DMS53 treated with DMSO at 0.1 percent for 48 hours (cell line): ENCODE measurements around the gene LYPD6B.

Source experiments
- DNase-seq: peaks from one replicate; lab custom pipeline; 2025; ENCODE audit not compliant: unreplicated experiment; lab: John Stamatoyannopoulos, UW

LYPD6B gene

DNA sequence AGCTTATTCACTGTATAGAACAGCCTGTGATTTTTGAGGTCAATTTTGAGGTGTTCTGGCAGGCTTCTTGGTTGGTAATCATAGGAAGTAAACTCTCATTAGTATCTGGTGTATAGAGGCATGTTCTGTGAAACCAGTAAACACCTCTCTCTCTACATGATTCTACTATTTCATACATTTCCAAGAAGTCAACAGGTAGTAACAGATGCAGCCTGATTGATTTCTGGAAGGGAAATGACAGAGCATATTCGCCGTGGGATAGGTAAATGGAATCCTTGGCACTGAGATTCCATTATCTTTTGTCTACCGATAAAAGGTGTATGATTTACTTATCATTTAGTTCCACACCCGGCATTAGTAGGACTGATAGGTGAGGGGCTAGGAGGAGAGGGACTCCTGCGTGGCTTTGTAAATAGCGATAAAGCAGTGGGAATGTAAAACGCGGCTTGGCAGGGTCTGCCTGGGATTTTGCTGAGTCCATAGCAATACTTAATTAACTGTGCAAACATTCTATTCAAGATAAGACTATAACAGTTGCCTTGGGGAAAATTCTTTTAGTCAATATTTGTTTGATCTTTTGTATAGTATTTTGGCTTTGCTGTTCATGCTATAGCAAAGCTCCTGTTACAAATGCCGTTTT, 32.3 kb downstream of the LYPD6B start:
- DNase-seq, result no peak

DNA sequence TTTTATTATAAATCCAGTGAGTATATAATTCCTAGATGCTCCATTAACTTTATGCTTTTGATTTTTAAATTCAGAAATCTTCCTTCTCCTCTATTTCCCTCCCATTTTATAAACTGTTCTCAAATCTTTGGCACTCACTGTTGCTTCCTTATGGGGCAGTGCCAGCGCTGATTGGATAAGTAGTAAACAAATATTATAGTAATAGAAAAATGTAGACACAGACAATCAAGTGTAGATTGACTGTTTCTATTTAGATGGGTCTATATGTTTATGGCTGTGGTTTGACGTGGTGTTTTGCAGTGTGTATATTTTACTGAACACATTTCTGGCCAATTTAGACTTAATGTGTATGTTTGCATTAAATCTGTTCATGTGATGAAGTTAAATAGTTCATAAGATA, 36.6 kb downstream of the LYPD6B start:
- no peak for DNase-seq

DNA sequence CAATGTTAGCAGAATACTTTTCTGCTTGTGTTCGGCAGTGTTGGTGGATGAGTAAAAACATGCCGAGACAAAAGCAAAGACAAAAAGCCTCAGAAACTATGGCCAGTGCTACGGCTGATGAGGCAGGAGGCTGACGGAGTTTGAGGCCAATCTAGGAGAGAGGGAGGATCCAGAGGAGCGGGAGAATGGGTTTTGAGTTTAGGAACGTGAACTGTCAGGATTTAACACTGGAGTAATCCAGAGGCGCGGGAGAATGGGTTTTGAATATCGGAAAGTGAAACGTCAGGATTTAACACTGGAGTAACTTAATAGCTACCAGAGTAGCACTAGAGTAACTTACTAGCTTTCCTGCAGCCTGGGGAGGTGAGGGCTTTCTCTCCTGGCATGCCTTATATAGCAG, 37.4 kb downstream of the LYPD6B start:
- DNase-seq, result no peak

DNA sequence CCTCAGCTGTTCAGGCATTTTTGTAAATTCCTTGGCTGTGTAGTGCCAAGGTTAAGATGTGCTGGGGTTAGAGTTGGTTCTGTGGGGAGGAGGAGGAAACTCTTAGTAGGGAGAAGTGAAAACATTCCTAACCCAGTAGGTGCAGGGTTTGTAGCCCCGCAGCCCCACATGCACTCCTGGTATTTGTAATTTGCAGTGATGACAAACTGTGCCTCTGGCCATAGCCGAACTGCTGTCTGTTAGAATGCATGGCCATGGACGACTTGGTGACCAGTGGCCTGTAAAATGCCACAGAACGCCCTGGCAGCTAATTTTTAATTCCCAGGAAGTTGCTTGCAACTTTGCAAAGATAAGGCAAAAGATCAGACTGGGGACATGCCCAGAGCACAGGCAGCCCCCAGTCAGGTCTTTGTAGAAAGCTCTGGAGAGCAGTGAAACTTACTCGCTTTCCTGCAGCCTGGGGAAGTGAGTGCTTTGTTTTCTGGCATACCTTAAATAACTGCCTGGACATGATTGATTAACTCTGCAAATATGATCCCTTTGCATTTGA, 38.4 kb downstream of the LYPD6B start:
- DNase-seq, result no peak

DNA sequence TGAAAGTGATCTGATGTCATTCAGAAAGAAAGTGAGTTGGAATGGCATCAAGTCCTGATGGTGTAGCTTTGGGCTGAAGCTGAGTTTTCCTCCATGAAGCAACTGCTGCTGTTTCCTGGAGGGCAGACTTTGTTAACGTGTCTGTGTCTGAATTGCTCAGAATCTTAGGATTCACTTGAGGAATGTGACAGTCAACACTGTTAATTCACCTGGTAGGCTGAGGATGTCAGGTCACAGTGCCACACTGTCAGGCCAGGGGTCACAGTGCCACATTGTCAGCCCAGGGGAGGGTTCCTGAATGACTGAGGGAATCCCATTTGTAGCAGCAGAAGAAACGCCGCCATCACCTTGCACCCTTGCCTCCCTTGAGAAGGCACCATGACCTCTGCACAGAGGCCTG, 39.4 kb downstream of the LYPD6B start:
- DNase-seq, result no peak

DNA sequence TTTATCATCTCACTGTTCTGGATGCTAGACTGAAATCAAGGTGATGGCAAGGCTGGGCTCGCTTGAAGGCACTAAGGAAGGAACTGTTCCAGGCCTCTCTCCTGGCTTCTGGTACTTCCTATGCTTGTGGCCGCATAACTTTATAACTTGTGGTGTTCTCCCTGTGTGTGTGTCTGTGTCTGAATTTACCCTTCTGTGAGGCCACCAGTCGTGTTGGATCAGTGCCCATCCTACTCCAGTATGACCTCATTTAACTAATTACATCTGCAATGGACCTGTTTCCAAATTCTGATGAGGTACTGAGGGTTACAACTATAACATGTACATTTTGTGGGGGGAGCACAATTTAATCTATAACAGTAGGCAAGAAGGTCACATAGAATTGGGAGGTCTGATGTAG, 41.6 kb downstream of the LYPD6B start:
- DNase-seq, result no peak

DNA sequence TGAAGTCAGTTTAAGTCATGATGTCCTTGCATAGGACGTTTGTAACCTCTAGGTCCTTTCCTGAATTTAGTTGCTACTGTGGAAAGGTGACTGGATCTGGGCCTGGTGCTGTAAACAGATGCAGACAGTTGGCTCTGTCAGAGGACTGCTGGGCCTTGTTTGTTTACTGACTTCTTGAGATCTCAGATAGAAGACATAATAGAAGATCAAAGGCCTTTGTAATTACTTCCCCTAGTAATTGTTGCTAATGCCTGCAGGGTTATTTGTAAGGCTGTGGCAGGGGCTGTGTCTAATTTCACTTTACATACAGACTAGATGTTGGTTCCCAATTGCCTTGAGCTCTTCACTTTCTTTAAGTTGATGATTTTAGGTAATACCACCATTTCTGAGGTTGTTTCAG, 42.5 kb downstream of the LYPD6B start:
- DNase-seq, result no peak

DNA sequence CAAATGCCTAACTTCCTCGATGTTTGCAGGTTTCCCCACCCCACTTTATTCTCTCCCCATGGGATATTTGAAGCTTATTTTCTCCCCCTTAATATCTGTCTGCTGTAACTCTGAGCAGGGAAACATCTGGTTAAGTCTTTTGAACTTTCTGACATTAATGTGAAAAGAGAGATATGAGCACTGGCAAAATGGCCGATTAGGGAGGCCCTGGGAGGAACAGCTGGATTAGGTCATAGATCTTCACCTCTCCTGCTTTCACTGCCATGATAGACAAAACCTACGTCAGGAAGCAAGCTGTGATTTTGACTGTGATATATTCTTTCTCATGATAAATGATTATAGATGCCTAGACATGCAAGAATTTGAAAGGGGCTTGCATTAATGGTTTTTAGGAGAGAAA, 43.6 kb downstream of the LYPD6B start:
- DNase-seq, result no peak

DNA sequence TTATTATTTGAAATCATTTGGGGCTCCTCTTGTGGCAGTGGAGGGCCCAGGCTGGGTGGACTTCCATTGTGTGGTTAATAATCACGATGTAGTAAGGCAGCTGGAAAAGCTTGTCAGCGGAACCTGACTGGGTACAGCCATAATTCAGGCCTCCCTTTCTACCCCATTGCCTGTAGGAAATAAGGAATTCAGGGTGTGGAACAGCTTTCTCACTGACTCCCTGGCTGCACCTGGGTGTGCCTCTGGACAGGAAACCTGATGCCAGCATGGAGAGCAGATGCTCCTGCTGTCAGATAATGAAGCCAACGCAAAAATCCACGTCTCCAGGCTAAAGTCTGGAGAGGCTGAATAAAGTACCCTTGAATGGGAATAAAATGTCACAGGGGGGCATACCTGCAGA, 44.2 kb downstream of the LYPD6B start:
- no peak for DNase-seq

DNA sequence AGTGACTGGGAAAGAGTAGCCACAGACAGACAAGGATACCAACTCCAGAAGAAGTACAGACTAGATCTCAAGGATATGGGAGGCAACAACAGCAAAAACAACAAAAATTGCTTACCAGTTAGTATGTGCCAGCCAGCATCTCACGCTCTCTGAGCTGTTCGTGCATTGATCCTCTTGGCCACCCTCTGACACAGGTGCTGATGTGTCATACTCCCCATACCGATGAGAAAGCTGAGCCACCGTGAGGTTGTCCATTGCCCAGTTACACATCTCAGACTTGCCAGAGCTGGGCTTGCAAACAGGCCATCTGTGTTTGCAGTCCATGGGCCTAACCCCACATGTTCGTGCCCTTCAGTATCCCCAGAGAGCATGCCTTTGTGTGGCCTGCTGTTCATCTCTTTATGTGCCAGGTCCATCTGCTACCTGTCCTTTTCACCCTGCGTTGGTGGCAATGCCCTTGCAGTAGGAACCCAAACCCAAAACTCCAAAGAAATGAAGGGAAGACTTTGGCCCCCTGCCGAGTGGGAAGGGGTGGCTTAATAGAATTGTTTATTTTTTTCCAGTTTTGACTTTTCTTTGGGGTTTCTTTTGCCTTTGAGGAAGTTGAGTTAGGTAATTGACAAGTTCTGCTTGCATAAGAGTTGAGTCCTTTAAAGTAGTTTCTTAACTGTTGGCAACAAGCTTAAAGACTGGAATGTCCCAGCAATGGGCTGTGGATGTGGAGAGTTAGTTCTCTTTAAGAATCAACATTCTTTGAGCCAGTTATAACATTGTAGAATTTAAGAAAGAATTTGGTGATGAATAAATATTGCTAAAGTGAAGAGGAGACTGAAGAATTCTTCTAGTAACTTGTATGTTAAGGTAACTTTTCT, 46.7 kb downstream of the LYPD6B start:
- no peak for DNase-seq

DNA sequence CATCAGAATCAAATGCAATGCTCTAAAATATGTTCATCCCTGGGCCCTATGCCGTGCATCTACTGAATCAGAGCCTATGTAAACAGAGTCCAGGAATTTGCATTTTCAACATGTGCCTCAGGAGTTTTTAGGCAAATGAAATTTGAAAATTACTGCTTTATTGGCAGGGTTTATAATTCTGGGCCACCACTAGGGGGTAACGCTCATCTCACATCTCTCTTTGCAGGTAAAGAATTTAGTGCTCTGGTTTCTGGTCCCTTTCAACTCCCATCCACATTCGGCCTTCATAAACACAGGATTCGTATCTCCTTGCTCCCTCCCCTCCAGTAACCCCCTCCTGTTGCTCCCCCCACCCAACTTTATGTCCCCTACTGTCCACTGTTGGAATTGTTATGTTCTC, 49.3 kb downstream of the LYPD6B start:
- DNase-seq, result no peak

DNA sequence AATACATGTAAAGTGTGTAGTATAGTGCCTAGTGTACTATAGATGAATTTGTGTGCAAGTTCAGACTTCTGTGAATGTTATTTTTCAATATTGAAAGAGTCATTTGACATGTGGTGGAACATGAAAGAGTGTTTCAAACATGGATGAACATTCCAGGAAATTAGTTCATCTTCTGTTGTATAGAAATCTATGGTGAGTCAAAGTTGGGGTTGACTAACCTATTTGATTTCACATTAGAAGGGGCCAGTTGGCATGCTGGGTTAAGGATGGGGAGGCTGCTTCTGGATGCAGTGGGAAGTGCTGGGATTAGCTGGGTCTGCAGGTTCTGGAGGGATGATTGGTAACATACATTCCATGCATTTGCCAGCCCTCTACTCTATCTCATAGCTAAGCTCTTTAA, 50.6 kb downstream of the LYPD6B start:
- DNase-seq, result no peak

DNA sequence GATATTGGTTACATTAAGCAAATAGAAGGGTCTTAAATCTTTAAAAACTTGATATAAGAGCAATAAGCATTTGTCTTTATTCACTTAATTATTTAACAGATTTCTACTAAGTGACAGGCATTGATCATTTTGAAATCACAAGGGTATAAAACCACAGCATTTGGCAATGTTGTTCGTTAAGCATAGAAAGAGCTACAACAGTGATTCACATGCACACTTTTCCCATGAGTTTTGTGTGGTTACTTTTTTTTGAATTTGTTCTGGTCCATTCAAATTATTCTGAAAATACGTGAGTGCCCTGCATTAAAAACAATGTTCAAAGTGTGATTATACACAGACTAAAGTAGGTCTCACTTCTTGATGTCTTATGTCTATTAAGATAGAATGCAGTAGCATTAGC, 52.2 kb downstream of the LYPD6B start:
- DNase-seq, result no peak

DNA sequence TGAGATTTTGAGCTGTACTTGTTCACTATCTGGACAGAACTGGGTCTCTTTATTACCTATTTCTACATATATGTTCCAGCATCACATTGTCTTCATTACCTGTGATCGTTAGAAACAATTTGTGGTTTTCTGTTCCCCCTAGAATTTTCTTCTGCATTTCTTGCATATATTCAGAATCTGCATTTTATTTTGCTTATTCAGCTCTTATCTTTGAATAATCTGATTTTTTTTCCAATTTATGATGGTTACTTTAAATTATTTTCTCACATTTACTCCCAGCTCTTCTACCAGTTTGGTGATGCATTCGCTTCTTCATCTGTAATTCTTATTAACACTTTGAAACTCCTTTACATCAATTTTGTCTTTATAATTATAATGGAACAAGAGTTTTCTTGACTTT, 55.1 kb downstream of the LYPD6B start:
- no peak for DNase-seq

DNA sequence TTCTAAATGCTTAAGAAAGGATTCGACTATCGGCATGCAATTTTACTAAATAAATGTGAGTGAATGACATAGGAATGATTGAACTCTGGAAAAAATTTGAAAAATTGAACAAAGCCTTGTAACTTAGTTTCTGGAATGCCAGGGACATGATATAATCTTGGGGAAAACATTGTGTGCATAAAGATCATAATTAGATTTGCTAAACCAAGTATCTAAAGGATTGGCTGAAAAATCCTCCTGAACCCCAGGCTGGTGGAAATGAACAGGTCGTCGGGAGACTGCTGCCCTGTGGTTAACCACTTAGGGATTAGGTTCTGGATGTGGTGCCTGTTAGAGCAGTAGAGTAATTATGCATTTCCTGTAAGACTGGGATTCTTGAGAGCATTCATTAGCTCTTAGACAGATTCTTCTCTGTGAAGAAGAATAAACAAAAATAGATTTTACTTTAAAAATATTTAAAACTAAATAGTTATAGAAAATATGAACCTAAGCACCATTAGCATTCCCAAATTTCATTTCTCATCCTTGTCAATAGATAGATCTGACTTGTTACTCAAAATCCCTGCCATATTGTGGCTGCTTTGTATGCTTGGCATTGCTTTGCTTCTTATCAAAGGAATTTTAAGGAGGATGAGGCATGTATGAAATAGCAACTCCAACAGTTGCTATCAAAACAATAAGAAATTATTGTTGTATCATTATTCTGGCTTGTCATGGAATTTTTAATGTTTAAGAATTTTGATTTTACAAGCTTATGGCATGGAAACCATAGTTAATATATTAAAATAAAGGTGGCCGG, 55.9 kb downstream of the LYPD6B start:
- no peak for DNase-seq

DNA sequence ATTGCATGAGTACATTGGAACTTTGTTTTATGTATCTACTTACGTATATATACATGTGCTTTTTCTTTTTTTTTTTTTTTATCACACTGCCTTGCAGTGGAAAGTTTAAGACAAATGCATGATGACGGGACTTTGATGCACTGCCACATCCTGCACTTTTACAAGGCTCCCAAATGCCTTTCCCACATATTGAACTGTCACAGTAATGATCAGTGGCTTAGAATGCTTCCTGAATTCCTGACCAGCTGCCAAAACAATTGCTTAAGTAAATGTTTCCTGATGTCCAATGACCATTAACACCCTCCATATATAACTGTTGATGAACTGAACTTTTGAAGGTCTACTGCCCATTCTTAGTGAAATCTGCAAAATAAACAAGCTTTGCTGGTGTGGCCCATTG, 60.2 kb downstream of the LYPD6B start:
- no peak for DNase-seq

DNA sequence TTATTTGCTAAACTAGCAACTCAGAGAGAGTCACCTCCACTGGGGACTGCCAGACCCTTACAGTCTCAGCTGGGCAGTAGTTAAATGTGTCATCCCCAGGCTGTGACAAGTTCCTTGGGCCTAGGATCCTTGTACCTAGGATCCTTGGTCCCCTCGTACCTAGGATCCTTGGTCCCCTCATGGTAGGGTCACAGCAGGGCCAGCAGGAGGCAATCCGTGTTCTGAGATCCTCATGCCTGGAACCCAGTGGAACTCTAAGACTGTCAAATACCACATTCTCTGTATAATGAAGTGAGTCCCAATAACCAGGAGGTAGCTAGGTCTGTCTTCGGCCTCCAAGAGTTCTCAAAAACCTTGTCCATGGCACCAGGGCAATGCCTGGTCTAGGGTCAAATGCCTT, 60.8 kb downstream of the LYPD6B start:
- DNase-seq, result no peak

DNA sequence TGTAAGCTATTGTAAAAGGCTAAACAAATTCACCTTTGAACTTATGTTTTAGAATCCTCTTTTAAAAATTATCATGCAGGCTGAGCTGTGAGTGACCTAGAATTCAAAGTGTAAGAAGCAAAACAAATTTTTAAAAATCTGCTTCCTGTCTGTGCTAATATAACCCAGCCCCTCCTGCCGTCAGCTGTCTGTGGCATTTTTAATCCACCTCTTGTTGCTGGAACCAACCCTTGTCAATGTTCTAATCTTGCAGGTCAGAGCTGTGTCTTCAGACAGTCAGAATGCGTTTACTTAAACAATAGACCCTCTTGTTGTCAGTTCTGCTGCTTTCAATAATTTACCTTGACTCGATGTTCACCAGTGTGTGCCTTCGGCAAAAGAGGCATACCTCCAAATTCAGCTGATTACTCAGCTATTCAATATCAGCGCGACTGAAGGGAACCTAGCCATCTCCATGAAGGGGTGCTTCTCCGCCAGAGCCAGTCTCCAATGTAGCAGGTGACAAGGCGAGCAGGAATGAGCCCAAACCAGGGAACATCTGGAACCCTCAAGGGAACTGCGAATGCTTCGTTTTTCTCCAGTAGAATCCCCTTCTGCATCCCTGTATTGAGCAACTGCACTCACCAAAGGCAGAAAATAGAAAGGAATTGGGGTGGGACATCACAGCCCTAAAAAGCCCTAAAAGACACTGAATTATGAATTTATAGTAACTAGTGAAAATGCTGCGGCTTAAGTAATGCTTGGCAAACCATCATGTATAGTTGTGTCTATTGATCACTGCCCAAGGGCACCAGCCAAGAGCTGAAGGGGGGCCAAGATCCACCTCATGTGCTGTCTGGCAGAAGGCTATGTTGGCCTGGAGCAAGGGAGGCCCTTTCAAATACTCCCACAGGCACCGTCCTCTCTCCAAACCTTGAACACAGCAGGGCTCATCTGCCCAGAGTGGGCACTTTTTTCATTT, 62.5 kb downstream of the LYPD6B start:
- DNase-seq, result no peak

DNA sequence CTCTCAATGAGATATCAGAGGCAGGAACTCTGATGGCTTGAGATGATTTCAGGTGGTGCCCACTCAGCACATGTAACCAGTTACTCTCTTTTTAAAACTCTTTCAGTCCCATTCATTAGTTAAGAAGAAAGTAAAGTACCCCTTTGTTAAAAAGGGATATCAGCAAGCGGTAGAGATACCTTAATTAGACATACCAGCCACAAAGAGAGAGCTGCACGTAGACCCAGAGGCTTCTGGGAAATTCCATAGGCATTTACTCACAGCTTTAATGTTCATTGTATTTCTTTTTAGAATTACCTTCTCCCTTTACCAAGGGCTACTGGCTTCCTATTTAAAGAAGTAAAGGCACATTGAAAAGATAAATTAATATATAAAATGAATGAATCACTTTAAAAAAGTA, 63.3 kb downstream of the LYPD6B start:
- DNase-seq, result no peak

DNA sequence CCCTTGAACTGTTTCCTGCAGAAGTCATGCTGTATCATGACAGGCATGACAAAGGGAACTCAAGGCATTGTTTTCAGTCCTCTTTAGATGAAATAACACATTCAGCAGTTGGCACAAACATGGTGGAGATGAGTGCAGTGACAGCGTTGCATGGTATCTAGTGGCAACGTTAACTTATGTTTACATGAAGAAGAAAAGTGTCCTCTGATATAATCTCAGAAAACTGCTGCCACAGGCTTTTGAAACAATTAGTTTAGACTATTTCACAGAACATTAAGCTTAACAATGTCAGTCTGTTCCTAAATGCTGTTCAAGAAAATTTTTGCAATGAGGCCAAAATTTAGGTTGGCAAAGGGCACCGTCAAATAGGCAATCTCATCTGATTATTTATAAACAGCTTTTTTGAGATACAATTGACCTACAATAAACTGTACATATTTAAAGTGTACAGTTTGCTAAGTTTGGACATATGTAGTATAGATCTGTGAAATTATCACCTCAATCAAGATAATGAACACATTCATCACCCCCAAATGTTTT, 64.7 kb downstream of the LYPD6B start:
- DNase-seq, result no peak
